GM15510 (cell line): ENCODE results near the gene FN3KRP.

Experiments
- POLR2A ChIP-seq: IDR thresholded peaks from 3 replicates; pipeline ENCODE4 v1.6.1; 2011; ENCODE audit warnings: borderline replicate concordance; ENCODE audit not compliant: insufficient read length; ENCODE audit errors: extremely low read depth

FN3KRP gene

GRCh38 chr17:82737967-82738877, 21.7 kb downstream of the FN3KRP start:
- TF ChIP-seq POLR2A: no peak

DNA sequence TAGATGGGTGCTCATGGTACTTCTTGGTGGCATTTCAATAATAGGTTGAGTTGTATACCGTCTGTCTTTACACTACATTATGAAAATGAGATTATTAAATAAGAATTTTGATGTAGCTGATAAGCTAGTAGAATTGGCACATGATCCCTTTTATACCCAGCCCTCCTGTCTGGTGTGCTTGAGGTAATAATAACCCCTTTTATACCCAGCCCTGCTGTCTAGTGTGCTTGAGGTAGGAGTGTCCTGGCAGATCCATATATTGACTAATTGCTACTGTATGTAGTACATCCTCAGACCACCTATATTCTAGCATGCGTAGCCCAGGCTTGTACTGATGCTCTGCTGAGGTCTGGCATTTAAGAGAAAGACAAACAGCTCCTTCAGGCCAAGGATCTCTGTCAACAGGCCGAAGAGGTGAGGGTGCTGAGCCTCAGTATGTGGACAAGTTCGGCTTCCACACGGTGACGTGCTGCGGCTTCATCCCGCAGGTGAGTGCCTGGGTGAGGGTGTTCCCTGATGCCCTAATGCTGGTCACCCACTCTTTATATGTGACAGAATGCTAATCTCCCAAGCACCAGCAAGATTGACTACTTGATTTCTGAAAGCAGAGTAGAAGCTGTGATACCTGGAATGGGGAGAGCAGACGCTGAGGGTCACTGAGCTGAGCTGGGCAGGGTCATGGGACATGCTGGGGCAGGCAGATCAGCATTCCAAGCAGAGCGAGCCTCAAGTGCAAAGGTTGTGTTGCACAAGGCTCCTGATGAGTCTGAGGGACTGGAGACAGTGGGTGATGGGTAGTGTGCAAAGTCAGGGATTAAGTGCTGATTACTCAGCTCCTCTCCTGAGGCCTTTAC, 24.6 kb downstream of the FN3KRP start:
- TF ChIP-seq POLR2A: no peak

DNA sequence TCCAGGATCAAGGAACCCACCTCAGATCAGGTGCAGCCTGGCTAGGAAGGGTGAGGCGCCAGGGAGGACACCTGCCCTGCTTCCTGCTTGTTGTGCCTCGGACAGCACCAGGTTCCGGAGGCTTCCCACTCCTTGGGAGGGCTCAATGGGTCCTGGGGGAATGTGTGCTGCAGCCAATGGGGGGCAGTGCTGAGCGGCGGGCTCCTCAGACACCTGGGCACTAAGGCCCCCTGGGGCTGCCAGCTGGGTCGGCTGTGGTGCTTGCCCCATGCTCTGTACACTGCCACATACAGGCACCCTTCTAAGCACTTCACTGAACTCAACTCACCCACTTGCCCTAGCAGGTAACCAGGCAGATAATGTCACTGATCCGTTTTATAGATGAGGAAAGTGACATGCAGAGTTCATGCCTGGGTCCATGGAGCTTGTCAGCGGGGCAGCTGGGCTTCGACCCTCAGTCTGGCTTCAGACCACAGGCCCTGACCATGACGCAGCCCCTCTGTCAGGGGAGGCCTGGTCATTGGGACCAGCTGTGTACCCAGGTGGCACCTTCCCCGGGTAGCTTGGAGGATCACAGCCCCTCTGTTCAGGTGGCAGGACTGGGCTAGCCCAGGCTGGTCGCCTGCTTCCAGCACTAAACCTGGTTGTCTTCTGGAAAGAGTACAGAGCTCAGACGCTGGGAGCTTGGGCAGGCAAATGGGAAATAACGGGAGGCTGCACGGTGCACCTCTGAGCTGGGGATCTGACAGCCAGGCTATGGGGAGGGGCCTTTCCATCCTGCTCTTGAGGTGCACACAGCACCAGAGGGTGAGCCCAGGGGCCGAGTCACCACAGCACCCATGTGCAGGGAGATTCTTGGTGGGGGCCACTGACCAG, 27.1 kb downstream of the FN3KRP start:
- no peak for TF ChIP-seq POLR2A

GRCh38 chr17:82745524-82745923, 29.0 kb downstream of the FN3KRP start:
- TF ChIP-seq POLR2A: no peak

DNA sequence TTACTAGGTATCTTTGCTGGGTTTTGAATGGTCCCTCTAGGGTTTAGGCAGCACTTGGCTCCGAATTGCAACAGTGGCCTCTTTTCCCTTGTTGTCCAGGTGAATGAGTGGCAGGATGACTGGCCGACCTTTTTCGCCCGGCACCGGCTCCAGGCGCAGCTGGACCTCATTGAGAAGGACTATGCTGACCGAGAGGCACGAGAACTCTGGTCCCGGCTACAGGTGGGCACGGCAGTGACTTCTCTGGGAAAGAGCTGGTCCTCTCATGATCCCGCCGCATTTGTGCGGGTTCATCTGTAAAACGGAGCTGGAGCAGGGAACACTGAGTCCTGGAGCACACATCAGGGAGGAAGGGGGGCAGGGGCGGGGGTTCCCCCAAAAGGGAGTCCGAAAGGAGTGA, 32.2 kb downstream of the FN3KRP start:
- TF ChIP-seq POLR2A: no peak

DNA sequence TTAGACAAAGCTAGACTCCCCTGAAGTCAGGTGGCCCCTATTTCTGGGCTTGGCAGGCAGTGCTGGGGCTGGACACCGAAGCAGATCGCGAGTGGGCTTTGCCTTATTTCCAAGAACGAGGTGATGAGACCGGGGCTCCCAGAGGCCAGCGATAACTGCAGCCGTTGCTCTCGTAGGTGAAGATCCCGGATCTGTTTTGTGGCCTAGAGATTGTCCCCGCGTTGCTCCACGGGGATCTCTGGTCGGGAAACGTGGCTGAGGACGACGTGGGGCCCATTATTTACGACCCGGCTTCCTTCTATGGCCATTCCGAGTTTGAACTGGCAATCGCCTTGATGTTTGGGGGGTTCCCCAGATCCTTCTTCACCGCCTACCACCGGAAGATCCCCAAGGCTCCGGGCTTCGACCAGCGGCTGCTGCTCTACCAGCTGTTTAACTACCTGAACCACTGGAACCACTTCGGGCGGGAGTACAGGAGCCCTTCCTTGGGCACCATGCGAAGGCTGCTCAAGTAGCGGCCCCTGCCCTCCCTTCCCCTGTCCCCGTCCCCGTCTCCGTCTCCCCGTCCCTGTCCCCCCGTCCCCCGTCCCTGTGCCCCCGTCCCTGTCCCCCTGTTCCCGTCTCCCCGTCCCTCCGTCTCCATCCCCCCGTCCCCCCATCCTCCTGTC, 33.9 kb downstream of the FN3KRP start:
- TF ChIP-seq POLR2A: no peak

DNA sequence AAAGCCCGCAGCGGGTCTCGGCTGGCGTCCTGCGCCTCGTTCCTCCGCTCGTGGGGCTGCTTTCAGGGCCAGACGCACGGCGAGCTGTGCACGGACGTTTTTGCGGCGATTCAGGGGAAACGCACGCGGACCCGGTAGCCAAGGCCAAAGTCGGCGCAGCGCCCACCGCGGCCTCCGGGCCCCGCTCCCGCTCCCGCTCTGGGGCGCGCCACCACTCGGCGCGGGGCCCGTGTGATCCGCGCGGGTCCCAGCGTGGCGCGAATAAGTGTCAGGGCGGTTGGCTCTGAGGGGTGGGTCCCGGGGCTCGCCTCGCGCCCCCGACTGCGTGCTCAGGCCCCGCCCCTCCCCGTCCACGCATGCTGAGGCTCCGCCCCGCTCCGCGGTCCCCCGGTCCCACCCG, 34.7 kb downstream of the FN3KRP start:
- TF ChIP-seq POLR2A: peak; percentile 30

DNA sequence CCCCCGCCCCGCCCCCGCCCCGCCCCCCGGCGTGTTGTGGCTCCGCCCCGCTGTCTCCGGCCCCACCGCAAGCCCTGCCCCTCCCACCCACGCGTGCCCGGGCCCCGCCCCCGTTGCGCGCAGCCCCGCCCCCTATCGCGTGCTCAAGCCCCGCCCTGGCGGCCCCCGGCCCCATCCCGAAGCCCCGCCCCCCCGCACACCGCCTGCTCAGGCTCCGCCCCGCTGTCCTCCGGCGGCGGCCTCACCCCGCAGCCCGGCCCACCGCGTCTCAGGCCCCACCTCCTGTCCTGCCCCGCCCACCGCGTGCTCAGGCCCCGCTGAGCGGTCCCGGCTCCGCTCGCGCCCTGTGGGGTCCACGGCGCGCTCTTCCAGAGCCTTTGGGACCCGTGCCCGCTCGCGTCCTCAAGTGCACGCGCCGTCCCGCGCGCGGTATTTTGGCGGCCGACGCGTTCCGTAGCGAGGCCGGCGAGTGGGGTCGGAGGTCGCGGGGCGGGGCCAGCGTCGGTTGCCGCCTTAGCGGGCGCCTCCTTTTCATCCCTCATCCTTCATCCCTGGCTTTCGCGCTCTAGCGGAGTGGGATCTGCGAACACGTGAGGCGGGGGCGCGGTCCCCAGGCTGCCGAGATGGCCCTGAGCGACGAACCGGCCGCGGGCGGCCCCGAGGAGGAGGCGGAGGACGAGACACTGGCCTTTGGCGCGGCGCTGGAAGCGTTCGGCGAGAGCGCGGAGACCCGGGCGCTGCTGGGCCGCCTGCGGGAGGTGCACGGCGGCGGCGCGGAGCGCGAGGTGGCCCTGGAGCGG, 35.3 kb downstream of the FN3KRP start, which contains the start of gene TBCD:
Gene TBCD (plus strand): TSS at position 495 of the 800 bp plus-strand sequence. CDS start 129 bp downstream, at position 624.
- TF ChIP-seq POLR2A: no peak

DNA sequence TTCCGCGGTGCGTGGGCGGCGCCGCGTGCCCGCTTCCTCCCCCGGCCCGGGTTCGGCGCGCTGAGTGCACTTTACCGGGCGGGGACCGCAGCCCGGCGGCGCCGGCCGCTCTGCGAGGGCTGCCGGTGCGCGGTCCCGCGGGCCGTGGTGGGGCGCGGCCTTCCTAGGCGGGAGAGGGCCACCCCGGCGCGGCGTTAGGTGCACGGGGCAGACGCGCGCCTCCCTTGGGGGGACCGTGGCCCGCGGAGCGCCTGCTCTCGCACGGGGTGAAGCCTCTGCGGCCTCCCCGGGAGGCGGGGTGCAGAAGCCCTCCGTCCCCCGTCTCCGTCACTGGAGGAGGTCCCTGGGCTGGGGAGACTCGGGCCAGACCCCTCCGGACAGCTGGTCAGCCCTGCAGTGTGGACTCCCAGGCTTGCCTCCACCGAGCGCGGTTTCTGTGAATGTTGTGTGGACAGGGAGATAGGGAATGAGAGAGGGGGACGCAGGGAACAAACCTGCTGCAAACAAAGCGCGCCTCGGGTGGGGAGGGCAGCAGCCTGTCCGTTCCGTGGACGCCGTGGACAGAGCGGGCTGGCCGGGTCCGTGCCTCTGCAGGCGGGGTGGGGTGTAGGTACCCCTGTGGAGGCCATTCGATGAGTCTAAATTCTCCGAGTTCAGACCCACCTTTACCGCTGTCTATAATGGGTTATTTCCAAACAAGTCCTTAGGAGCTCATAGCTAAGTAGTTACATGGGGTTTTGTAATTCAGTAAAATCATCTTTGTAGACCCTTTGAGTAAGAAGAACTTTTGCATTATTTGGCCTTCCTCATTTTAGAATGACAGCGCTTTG, 36.1 kb downstream of the FN3KRP start:
- no peak for TF ChIP-seq POLR2A

DNA sequence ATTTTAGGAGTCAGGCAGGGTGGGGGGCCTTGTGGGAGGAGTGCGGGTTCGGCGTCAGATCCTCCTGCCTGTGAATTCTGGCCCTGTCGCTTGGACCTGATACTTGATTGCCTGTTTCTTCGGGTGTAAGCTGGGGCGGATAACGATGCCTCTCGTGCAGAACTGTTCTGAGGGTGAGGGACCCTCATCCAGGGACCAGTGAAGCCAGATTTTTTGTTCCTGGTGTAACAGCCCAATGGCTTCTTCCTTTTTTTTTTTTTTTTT, 36.6 kb downstream of the FN3KRP start:
- TF ChIP-seq POLR2A: no peak

GRCh38 chr17:82754297-82755208, 38.0 kb downstream of the FN3KRP start:
- no peak for TF ChIP-seq POLR2A

- no peak for TF ChIP-seq POLR2A
These were observed 39.7 kb downstream of the FN3KRP start for GRCh38 chr17:82756166-82756565.
